Fibroblast of lung (primary cell): Measurements from ENCODE around the gene USP21. TPM values are rescaled to one million over a fixed set of nuclear protein-coding genes. Genes with fewer than 3 reads are reported as not detected.

Source experiments
- DNase-seq, 2 donors: peaks; one replicate each; pipeline versions ENCODE4 v3.0.0 to v3.0.0-alpha.2; 2010; ENCODE audit warnings: low read depth in 2 of 2
- H2AFZ ChIP-seq: 2 replicates; pipeline ENCODE4 v1.5.1; 2012; ENCODE audit warnings: low read length, control low read depth, inconsistent platforms
- H3K27ac ChIP-seq: 2 replicates; pipeline ENCODE4 v1.5.1; 2011; ENCODE audit warnings: low read length, control low read depth; ENCODE audit not compliant: insufficient read depth
- H3K27me3 ChIP-seq: 2 replicates; pipeline ENCODE4 v1.5.1; 2011; ENCODE audit warnings: mild to moderate bottlenecking, low read length; ENCODE audit not compliant: control insufficient read depth, insufficient read depth
- H3K36me3 ChIP-seq: 2 replicates; pipeline ENCODE4 v1.5.1; 2011; ENCODE audit warnings: low read length; ENCODE audit not compliant: control insufficient read depth, insufficient read depth
- H3K4me1 ChIP-seq: 2 replicates; pipeline ENCODE4 v1.5.1; 2011; ENCODE audit warnings: low read length; ENCODE audit not compliant: control insufficient read depth, insufficient read depth; ENCODE audit errors: extremely low read depth
- H3K4me2 ChIP-seq: 2 replicates; pipeline ENCODE4 v1.5.1; 2011; ENCODE audit warnings: low read length, control low read depth; ENCODE audit not compliant: insufficient read depth; ENCODE audit errors: extremely low read depth
- H3K4me3 ChIP-seq, 4 experiments: fragments of 200-600 bp in 1 of 4; sonication (generic) in 1 of 4; replicated peaks in 1 of 4; 2 replicates each; pipeline ENCODE4 v1.5.1; 2011 to 2016; ENCODE audit warnings: low read length in 4 of 4, low read depth in 3 of 4, mild to moderate bottlenecking in 3 of 4, control low read depth in 2 of 4, inconsistent platforms in 1 of 4, mixed read lengths in 1 of 4; ENCODE audit not compliant: insufficient read depth in 1 of 4; ENCODE audit errors: control extremely low read depth in 1 of 4
- H3K79me2 ChIP-seq: 2 replicates; pipeline ENCODE4 v1.5.1; 2012; ENCODE audit warnings: mild to moderate bottlenecking, low read length, inconsistent platforms; ENCODE audit not compliant: control insufficient read depth, insufficient read depth
- H3K9ac ChIP-seq: 2 replicates; pipeline ENCODE4 v1.5.1; 2011; ENCODE audit warnings: mild to moderate bottlenecking, low read length, control low read depth; ENCODE audit not compliant: insufficient read depth
- H3K9me3 ChIP-seq: 2 replicates; pipeline ENCODE4 v1.5.1; 2012; ENCODE audit warnings: low read depth, low read length; ENCODE audit not compliant: control insufficient read depth, insufficient read depth
- H4K20me1 ChIP-seq: 2 replicates; pipeline ENCODE4 v1.5.1; 2011; ENCODE audit warnings: low read length; ENCODE audit not compliant: control insufficient read depth, insufficient read depth; ENCODE audit errors: extremely low read depth
- EZH2 ChIP-seq: IDR thresholded peaks from 2 replicates; pipeline ENCODE4 v1.5.1; 2012; ENCODE audit warnings: low read length, control low read depth, mild to moderate bottlenecking; ENCODE audit errors: missing control alignments
- polyA plus RNA-seq, 2 donors: library from polyadenylated mRNA; depleted of rRNA in 1 of 2; stranded (reverse) in 1 of 2; unstranded in 1 of 2; fragments of >200 nt; gene quantifications; 2 replicates each; pipeline ENCODE4 v1.2.1, GENCODE V29; 2011 to 2012; ENCODE audit warnings: missing spikeins in 1 of 2
- total RNA-seq: library from RNA; depleted of rRNA; stranded (reverse); fragments of >200 nt; gene quantifications from 2 replicates; pipeline ENCODE4 v1.2.1, GENCODE V29; 2014
- TF ChIP-seq, protein P1 (sequence below), 2 donors: IDR thresholded peaks in 1 of 2; conservative IDR thresholded peaks in 1 of 2; 1 replicate in 1 of 2; 2 replicates in 1 of 2; pipeline ENCODE4 v1.5.1; 2011 to 2012; ENCODE audit warnings: low read length in 2 of 2, control low read depth in 1 of 2, inconsistent platforms in 1 of 2, low read depth in 1 of 2, mild to moderate bottlenecking in 1 of 2

USP21 gene
- total and polyA plus RNA-seq, 2 donors (not counting 1 experiment from before 2014, with no cell fraction given) = 10.2 to 11.7 TPM

DNA sequence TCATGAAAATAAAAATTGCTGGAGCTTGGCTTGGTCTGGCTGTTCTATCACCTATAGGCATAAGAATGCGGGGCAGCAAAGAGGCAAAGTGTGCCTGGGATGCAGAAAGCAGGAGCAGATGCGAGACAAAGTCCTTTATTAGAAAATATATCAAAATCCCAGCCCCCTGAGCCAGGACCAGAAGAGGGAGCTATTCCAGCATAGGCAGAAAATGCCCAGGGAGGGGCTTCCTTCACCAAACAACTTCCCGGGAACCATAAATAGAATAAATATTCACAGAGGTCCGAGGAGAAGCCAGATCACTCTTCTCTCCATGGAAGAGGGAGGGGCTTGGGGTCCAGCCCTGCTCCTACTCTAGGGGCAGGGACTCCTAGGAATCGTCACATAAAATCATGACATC lies 11.9 kb downstream of the USP21 start:
- Histone ChIP-seq H4K20me1 (no peaks in the 10 kb centered on the region), H3K4me3 (no peak overlapping the region), H3K9me3 (no peaks in the 10 kb centered on the region), H3K4me1 (peaks cover 22% of the 10 kb centered on the region), H3K27me3 (no peaks in the 10 kb centered on the region), H3K79me2 (peaks cover 2% of the 10 kb centered on the region), H2AFZ (no peak overlapping the region), H3K27ac (no peak overlapping the region), H3K9ac (no peak overlapping the region), H3K4me2 (no peak overlapping the region), H3K36me3 (peaks cover 9% of the 10 kb centered on the region)
- no peak for DNase-seq
- no peak for TF ChIP-seq EZH2
- TF ChIP-seq, protein P1, sequence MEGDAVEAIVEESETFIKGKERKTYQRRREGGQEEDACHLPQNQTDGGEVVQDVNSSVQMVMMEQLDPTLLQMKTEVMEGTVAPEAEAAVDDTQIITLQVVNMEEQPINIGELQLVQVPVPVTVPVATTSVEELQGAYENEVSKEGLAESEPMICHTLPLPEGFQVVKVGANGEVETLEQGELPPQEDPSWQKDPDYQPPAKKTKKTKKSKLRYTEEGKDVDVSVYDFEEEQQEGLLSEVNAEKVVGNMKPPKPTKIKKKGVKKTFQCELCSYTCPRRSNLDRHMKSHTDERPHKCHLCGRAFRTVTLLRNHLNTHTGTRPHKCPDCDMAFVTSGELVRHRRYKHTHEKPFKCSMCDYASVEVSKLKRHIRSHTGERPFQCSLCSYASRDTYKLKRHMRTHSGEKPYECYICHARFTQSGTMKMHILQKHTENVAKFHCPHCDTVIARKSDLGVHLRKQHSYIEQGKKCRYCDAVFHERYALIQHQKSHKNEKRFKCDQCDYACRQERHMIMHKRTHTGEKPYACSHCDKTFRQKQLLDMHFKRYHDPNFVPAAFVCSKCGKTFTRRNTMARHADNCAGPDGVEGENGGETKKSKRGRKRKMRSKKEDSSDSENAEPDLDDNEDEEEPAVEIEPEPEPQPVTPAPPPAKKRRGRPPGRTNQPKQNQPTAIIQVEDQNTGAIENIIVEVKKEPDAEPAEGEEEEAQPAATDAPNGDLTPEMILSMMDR (conservative IDR thresholded peaks at IDR 0.05 in 1 of 2, IDR thresholded peaks at IDR 0.05 in 1 of 2; ENCODE audit: low read depth in 1 of 2, low read length in 2 of 2) = peak in 1 of 2 donors; percentile 32

DNA sequence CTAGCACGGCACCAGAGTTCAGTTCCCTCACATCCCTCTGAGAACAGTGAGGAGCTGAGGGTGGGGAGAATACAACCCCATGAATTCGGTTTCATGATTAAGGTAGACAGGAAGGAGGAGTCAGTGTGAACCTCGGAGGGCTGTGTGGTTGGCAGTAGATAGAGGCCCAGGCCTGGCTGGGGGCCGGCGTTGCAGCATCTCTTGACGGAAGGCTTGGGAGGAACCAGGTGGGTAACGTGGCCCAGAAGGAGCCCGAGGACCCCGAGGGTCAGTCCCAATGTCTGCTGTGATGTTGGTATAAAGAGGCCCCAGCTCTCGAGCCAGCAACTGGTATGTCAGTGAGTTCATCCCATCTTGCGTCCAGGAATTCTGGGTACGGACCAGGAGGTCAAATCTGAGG lies 12.4 kb downstream of the USP21 start:
- TF ChIP-seq, protein P1 (conservative IDR thresholded peaks at IDR 0.05 in 1 of 2, IDR thresholded peaks at IDR 0.05 in 1 of 2; ENCODE audit: low read depth in 1 of 2, low read length in 2 of 2) = no peak
- no peak for TF ChIP-seq EZH2
- Histone ChIP-seq H3K27ac (peak overlapping the region; percentile 74), H3K27me3 (no peaks in the 10 kb centered on the region)

GRCh38 chr1:161172349-161172748 lies 13.0 kb downstream of the USP21 start:
- Histone ChIP-seq H3K4me3 (no peak overlapping the region), H3K4me2 (no peak overlapping the region), H2AFZ (no peak overlapping the region), H3K36me3 (peaks cover 9% of the 10 kb centered on the region), H3K9ac (peak overlapping the region; percentile 26), H4K20me1 (no peaks in the 10 kb centered on the region), H3K79me2 (peaks cover 6% of the 10 kb centered on the region), H3K27me3 (no peaks in the 10 kb centered on the region), H3K27ac (peak overlapping the region; percentile 74), H3K9me3 (no peaks in the 10 kb centered on the region), H3K4me1 (peaks cover 16% of the 10 kb centered on the region)
- no peak for TF ChIP-seq EZH2
- TF ChIP-seq, protein P1 (conservative IDR thresholded peaks at IDR 0.05 in 1 of 2, IDR thresholded peaks at IDR 0.05 in 1 of 2; ENCODE audit: low read depth in 1 of 2, low read length in 2 of 2) = no peak
- no peak for DNase-seq

More for the DNA sequence above, 12.4 kb downstream of the USP21 start:
- Histone ChIP-seq H3K79me2 (peaks cover 5% of the 10 kb centered on the region), H2AFZ (no peak overlapping the region), H4K20me1 (no peaks in the 10 kb centered on the region), H3K4me2 (no peak overlapping the region), H3K36me3 (peaks cover 9% of the 10 kb centered on the region), H3K9ac (no peak overlapping the region), H3K9me3 (no peaks in the 10 kb centered on the region), H3K4me3 (no peak overlapping the region), H3K4me1 (peaks cover 22% of the 10 kb centered on the region)
- DNase-seq = no peak
